SU-DHL-6 (cell line): ENCODE data around the gene DPH2.
A peak's percentile ranks its signal among the peaks of the same experiment; 100 is the strongest.

ENCODE experiments used
- H2AFZ ChIP-seq: fragments of 200-600 bp; sonication (generic); 2 replicates; pipeline ENCODE4 v1.6.1; 2014; ENCODE audit warnings: low read depth, mild to moderate bottlenecking, moderate library complexity, mixed read lengths, antibody characterized with exemption, low read length; ENCODE audit not compliant: severe bottlenecking
- H3F3A ChIP-seq: fragments of 200-600 bp; shearing (Covaris generic); 2 replicates; pipeline ENCODE4 v1.6.0; 2016; ENCODE audit warnings: antibody characterized with exemption, mild to moderate bottlenecking; ENCODE audit not compliant: insufficient read depth
- H3K27ac ChIP-seq: fragments of 200-600 bp; sonication (generic); 2 replicates; pipeline ENCODE4 v1.5.1; 2016; ENCODE audit warnings: low read depth, mild to moderate bottlenecking, low read length, moderate library complexity, mixed read lengths
- H3K27me3 ChIP-seq: fragments of 200-600 bp; sonication (generic), shearing (Covaris generic); 2 replicates; pipeline ENCODE4 v1.6.0; 2014; ENCODE audit warnings: mild to moderate bottlenecking, low read length
- H3K36me3 ChIP-seq: fragments of 200-600 bp; sonication (generic); 2 replicates; pipeline ENCODE4 v1.6.1; 2014; ENCODE audit warnings: mild to moderate bottlenecking, low read length, mixed read lengths
- H3K4me2 ChIP-seq: fragments of 300-600, 200-600 bp; shearing (Covaris generic), sonication (generic); 2 replicates; pipeline ENCODE4 v1.6.0; 2014; ENCODE audit warnings: low read length, low read depth, mild to moderate bottlenecking; ENCODE audit not compliant: poor library complexity, severe bottlenecking
- H3K4me3 ChIP-seq: fragments of 200-600 bp; sonication (generic); 2 replicates; pipeline ENCODE4 v1.5.1; 2014; ENCODE audit warnings: antibody characterized with exemption, low read length, mild to moderate bottlenecking, mixed read lengths; ENCODE audit not compliant: insufficient read depth, poor library complexity, severe bottlenecking
- H3K79me2 ChIP-seq: fragments of 200-600 bp; sonication (generic); 2 replicates; pipeline ENCODE4 v1.6.1; 2014; ENCODE audit warnings: mild to moderate bottlenecking, low read length, moderate library complexity; ENCODE audit not compliant: insufficient read depth
- H3K9ac ChIP-seq: fragments of 200-600 bp; sonication (generic); 2 replicates; pipeline ENCODE4 v1.7.0; 2014; ENCODE audit warnings: mild to moderate bottlenecking, low read length
- H3K9me2 ChIP-seq: fragments of 200-600 bp; sonication (generic); replicated peaks from 2 replicates; pipeline ENCODE4 v1.6.1; 2014; ENCODE audit warnings: low read length; ENCODE audit not compliant: insufficient read depth
- H3K9me3 ChIP-seq: fragments of 200-600 bp; sonication (generic); 2 replicates; pipeline ENCODE4 v1.6.1; 2014; ENCODE audit warnings: low read length, mixed read lengths; ENCODE audit not compliant: insufficient read depth
- H4K20me1 ChIP-seq: fragments of 200-600 bp; sonication (generic); 2 replicates; pipeline ENCODE4 v1.6.1; 2014; ENCODE audit warnings: low read depth, mild to moderate bottlenecking, antibody characterized with exemption, low read length, moderate library complexity, mixed read lengths
- CTCF ChIP-seq: fragments of 200-600 bp; sonication (generic); IDR thresholded peaks from one replicate; pipeline ENCODE4 v1.5.1; 2017; ENCODE audit warnings: antibody characterized with exemption, mild to moderate bottlenecking, low read length, moderate library complexity; ENCODE audit not compliant: insufficient read depth, poor library complexity, severe bottlenecking
- EZH2phosphoT487 ChIP-seq: fragments of 200-600 bp; sonication (generic), shearing (Covaris generic); conservative IDR thresholded peaks from 2 replicates; pipeline ENCODE4 v1.6.1; 2018; ENCODE audit warnings: mild to moderate bottlenecking, antibody characterized with exemption, low read length, moderate library complexity, mixed read lengths

DPH2 gene

GRCh38 chr1:43987159-43987902, 17.5 kb downstream of the DPH2 start:
- H3F3A ChIP-seq = peaks cover 10% of the 10 kb centered on the region; the same call in 1 of the 2 replicates
- no peaks in the 10 kb centered on the region for H3K79me2 ChIP-seq
- TF ChIP-seq EZH2phosphoT487 = no peak
- no peak for TF ChIP-seq CTCF
- H3K4me3 ChIP-seq = no peak overlapping the region
- H4K20me1 ChIP-seq = no peaks in the 10 kb centered on the region
- H3K9me3 ChIP-seq = no peaks in the 10 kb centered on the region
- H3K9me2 ChIP-seq = no peaks in the 10 kb centered on the region
- H3K9ac ChIP-seq = no peak overlapping the region
- H3K36me3 ChIP-seq = no peaks in the 10 kb centered on the region
- H3K27me3 ChIP-seq = no peaks in the 10 kb centered on the region
- no peak overlapping the region for H2AFZ ChIP-seq
- H3K4me2 ChIP-seq = no peak overlapping the region
- H3K27ac ChIP-seq = no peak overlapping the region

GRCh38 chr1:43990271-43991199, 20.7 kb downstream of the DPH2 start:
- Histone ChIP-seq H3K27ac (no peak overlapping the region), H3K4me3 (peak overlapping the region; percentile 55), H3K36me3 (no peaks in the 10 kb centered on the region), H3K4me2 (peak overlapping the region; percentile 62), H3K79me2 (no peaks in the 10 kb centered on the region), H2AFZ (no peak overlapping the region), H3K27me3 (no peaks in the 10 kb centered on the region), H3K9me2 (no peaks in the 10 kb centered on the region), H3K9ac (peak overlapping the region; percentile 53), H4K20me1 (no peaks in the 10 kb centered on the region), H3K9me3 (no peaks in the 10 kb centered on the region), H3F3A (peaks cover 10% of the 10 kb centered on the region; the same call in 1 of the 2 replicates)
- TF ChIP-seq EZH2phosphoT487 (no peak), CTCF (peak; percentile 59)

GRCh38 chr1:43991200-43991475, 21.3 kb downstream of the DPH2 start:
- Histone ChIP-seq H3K9me3 (no peaks in the 10 kb centered on the region), H3K9me2 (no peaks in the 10 kb centered on the region), H3K36me3 (no peaks in the 10 kb centered on the region), H3K4me2 (peak overlapping the region; percentile 62), H4K20me1 (no peaks in the 10 kb centered on the region), H3K4me3 (peak overlapping the region; percentile 55), H3F3A (peaks cover 10% of the 10 kb centered on the region; the same call in 1 of the 2 replicates), H3K27ac (no peak overlapping the region), H3K27me3 (no peaks in the 10 kb centered on the region), H3K9ac (peak overlapping the region; percentile 53), H3K79me2 (no peaks in the 10 kb centered on the region), H2AFZ (peak overlapping the region; percentile 83)
- TF ChIP-seq CTCF (no peak), EZH2phosphoT487 (no peak)
